AG20443 (cell line): ENCODE data around the gene FGD2.
A peak's percentile ranks its signal among the peaks of the same experiment; 100 is the strongest.

Source experiments
- DNase-seq: peaks from one replicate; pipeline ENCODE4 v3.0.0; 2012; ENCODE audit warnings: low spot score, mixed read lengths

FGD2 gene

GRCh38 chr6:37018198-37019064, 13.0 kb downstream of the FGD2 start:
- peak; percentile 94 for DNase-seq

DNA sequence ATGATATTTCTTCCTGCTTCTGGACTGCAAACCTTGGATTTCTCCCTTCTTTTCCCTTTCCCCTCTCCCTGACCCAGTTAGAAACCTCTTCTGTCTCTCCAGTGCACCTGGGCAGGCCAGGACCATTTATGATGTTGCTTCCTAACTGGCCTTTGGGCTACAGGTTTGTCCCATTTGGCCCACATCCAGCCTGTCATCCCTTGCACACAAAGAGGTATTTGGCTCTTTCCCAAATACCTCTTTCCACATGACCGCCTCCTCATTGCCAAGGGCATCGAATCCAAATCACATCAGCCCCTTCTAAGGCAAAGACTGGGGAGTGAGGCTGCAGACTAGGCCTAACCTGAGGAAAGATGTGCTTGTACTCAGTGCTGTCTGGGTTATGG, 13.6 kb downstream of the FGD2 start:
- DNase-seq: no peak

- DNase-seq: no peak
These were observed 14.9 kb downstream of the FGD2 start for GRCh38 chr6:37020381-37020780.

DNA sequence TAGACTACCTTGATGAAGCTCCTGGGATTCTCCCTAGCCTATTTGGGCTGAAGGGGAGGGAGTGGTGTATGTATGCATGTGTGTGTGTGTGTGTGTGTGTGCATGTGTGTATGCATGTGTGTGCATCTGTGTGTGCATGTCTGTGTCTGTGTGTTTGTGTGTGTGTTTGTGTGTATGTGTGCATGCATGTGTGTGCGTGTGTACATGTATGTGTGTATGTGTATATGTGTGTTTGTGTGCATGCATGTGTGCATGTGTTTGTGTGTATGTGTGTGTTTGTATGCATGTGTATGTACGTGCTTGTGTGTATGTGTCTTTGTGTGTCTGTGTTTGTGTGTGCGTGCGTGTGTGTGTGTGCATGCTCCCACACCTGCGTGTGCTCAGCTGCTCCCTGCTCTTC, 15.4 kb downstream of the FGD2 start:
- DNase-seq: no peak

GRCh38 chr6:37021356-37022129, 16.1 kb downstream of the FGD2 start:
- DNase-seq: peak; percentile 40

GRCh38 chr6:37022135-37022863, 16.8 kb downstream of the FGD2 start:
- DNase-seq: no peak

- peak; percentile 70 for DNase-seq
These were observed 19.3 kb downstream of the FGD2 start for GRCh38 chr6:37024656-37025337.

GRCh38 chr6:37025621-37026466, 20.4 kb downstream of the FGD2 start:
- no peak for DNase-seq

GRCh38 chr6:37027036-37027720, 21.7 kb downstream of the FGD2 start:
- DNase-seq: no peak

DNA sequence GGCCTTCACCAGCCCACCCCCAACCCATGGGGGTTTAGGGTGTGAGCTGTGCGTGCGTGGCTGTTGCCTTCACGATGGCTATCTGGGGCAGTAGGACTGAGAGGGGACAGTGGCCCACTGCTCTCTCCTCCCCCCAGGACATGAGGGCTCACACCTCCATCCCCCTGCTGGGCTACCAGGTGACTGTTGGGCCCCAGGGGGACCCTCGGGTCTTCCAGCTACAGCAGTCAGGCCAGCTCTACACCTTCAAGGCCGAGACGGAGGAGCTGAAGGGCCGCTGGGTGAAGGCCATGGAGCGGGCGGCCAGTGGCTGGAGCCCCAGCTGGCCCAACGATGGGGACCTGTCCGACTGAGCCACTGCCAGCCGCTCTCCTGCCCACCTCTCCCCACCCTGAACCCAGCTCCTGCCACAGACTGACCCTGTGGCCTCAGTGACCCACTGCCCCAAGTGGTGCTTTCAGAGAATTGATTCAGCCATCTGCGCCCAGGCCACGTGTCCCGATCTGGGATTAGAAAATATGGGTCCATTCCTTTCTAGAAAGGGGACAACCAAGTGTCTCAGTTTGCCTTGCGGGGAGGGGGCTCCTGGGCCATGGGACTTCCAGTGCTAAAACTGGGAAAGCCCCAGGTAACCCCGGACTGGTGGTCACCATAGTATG, 22.5 kb downstream of the FGD2 start:
- no peak for DNase-seq

DNA sequence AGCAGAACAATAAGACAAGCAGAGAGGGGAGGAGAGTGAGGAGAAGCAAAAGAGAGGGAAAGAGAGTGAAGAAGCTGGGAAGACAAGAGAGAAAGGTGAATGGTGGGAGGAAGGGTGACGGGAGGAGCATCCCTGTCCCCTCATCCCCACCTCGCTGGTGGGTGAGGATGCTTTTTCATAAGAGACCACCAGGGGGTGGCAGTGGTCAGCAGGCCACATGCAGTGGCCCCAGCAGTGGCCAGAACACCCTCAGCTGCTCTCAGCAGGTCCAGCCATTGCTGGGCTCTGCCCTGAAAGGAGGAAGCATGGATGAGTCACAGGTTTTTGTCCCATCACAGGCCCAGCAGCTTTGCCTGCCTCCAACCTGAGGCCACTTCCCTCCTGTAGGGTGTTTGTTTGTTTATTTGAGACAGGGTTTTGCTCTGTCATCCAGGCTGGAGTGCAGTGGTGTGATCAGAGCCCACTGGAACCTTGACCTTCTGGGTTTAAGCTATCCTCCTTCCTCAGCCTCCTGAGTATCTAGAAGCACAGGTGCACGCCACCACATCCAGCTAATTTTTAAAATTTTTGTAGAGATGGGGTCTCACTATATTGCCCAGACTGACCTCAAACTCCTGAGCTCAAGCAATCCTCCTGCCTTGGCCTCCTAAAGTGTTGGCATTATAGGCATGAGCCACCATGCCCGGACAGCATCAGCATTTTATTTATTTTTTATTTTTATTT, 24.0 kb downstream of the FGD2 start:
- DNase-seq: peak; percentile 91

- no peak for DNase-seq
These were observed 25.1 kb downstream of the FGD2 start for GRCh38 chr6:37030599-37030998.

DNA sequence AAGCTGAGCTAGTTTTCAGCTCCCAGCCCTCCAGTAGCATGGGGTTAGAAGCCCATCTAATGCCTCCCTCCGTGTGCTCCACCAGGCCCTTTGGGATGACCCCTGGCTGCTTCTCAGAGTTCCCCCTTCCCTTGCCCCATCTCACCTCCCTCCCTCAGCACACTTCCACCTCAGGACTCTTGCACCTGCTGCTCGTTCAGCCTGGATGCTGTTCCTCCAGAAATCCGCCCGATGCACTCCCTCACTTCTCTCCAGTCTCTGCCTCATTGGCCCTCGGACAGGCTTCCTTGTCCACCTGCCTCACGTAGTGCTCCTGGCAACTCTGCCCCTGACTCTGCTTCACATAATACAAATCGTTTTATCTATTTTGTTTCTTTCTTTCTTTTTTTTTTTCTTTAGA, 26.8 kb downstream of the FGD2 start:
- DNase-seq: no peak

- DNase-seq: no peak
These were observed 27.8 kb downstream of the FGD2 start for GRCh38 chr6:37033255-37033654.

GRCh38 chr6:37033819-37034795, 28.7 kb downstream of the FGD2 start:
- no peak for DNase-seq

GRCh38 chr6:37036146-37036545, 30.7 kb downstream of the FGD2 start:
- DNase-seq: no peak

- DNase-seq: no peak
These were observed 33.1 kb downstream of the FGD2 start for GRCh38 chr6:37038292-37039198.
